Sigmoid colon (tissue), 7 donors: ENCODE results near the gene FADS3. TPM values are rescaled to one million over a fixed set of nuclear protein-coding genes. Genes with fewer than 3 reads are reported as not detected.
A peak's percentile ranks its signal among the peaks of the same experiment; 100 is the strongest.

Experiments used
- DNase-seq: peaks from one replicate; pipeline ENCODE4 v3.0.0-alpha.2; 2019
- H3K27ac ChIP-seq, 4 donors: fragments of 200-600 bp; sonication (generic); one replicate each; pipeline ENCODE4 v1.5.1; 2016 to 2019; ENCODE audit warnings: mild to moderate bottlenecking in 1 of 4
- H3K27me3 ChIP-seq, 3 donors: fragments of 200-600 bp; sonication (generic); one replicate each; pipeline ENCODE4 v1.5.1; 2019; ENCODE audit warnings: mild to moderate bottlenecking in 1 of 3
- H3K36me3 ChIP-seq, 4 donors: fragments of 200-600 bp; sonication (generic); one replicate each; pipeline ENCODE4 v1.5.1; 2016 to 2019
- H3K4me1 ChIP-seq, 4 donors: fragments of 200-600 bp; sonication (generic); one replicate each; pipeline ENCODE4 v1.5.1; 2017 to 2019
- H3K4me3 ChIP-seq, 4 donors: fragments of 200-600 bp; sonication (generic); one replicate each; pipeline ENCODE4 v1.5.1; 2017 to 2019; ENCODE audit warnings: mild to moderate bottlenecking in 2 of 4, moderate library complexity in 1 of 4
- H3K9me3 ChIP-seq, 4 donors: fragments of 200-600 bp in 3 of 4; sonication (generic) in 3 of 4; one replicate each; pipeline versions ENCODE4 v1.5.1 to v1.6.1; 2013 to 2019
- CTCF ChIP-seq, 4 experiments: fragments of 450-650 bp in 3 of 4; fragments of 200-600 bp in 1 of 4; IDR thresholded peaks; one replicate each; pipeline ENCODE4 v1.5.1; 2016 to 2019; ENCODE audit warnings: antibody characterized with exemption in 4 of 4, mild to moderate bottlenecking in 3 of 4, moderate library complexity in 2 of 4
- EP300 ChIP-seq, 4 donors: sonication (generic); formaldehyde crosslinking; IDR thresholded peaks; one replicate each; pipeline ENCODE4 v1.6.1; 2017; ENCODE audit warnings: antibody characterized with exemption in 4 of 4
- POLR2A ChIP-seq, 2 donors: fragments of 450-650 bp; IDR thresholded peaks; one replicate each; pipeline ENCODE4 v1.6.1; 2016; ENCODE audit warnings: antibody characterized with exemption in 2 of 2, mild to moderate bottlenecking in 2 of 2, moderate library complexity in 2 of 2
- POLR2AphosphoS5 ChIP-seq, 4 donors: sonication (generic); formaldehyde crosslinking; IDR thresholded peaks; one replicate each; pipeline ENCODE4 v1.6.1; 2017; ENCODE audit warnings: antibody characterized with exemption in 4 of 4
- WGBS, 2 donors: extraction: QIAGEN DNeasy Blood & Tissue Kit; methylation state at CpG; one replicate each; pipeline ENCODE4 v1.1.7; 2013; 5-methylcytosine and 5-hydroxymethylcytosine counted together
- intact Hi-C: fragments of 100-400 bp; cut with DNase I; formaldehyde crosslinking; loops from one replicate; pipeline ENCODE4 v1.15.1; 2023
- polyA plus RNA-seq, 3 donors: library from polyadenylated mRNA; stranded (reverse); fragments of 200-250 nt; gene quantifications; one replicate each; pipeline ENCODE4 v1.2.3, GENCODE V29; 2013
- total RNA-seq, 4 donors: library from RNA; depleted of rRNA; stranded (reverse); fragments of >200 nt; gene quantifications; one replicate each; pipeline ENCODE4 v1.1.0, GENCODE V29; 2016
- donor health status: healthy with polysubstance abuse.
- donor health status: Bipolar disorder and iron deficiency.
- donor health status: healthy.

Gene FADS3
- total and polyA plus RNA-seq, 7 donors: 1.4 to 57.9 (median 21.5) TPM

- Histone ChIP-seq H3K4me3 (no peak overlapping the region), H3K4me1 (peaks cover 0 to 48% (median 37%) of the 10 kb centered on the region in 4 donors), H3K36me3 (peaks cover 0 to 15% (median 0%) of the 10 kb centered on the region in 4 donors), H3K9me3 (no peaks in the 10 kb centered on the region), H3K27ac (peak overlapping the region in 3 of 4 donors; percentile 51 to 67 (median 63)), H3K27me3 (no peaks in the 10 kb centered on the region)
- no peak for DNase-seq
- intact Hi-C loops: no loop called here
- WGBS, 2 donors: 93 to 94% methylated on average over 12 of the region's 12 CpGs
- TF ChIP-seq POLR2AphosphoS5 (IDR thresholded peaks at IDR 0.05) (no peak), CTCF (IDR thresholded peaks at IDR 0.05) (no peak), POLR2A (IDR thresholded peaks at IDR 0.05) (no peak), EP300 (IDR thresholded peaks at IDR 0.05) (no peak)
These were observed 57.4 kb downstream of the FADS3 start for GRCh38 chr11:61833926-61834277.

- DNase-seq: no peak
- no peaks in the 10 kb centered on the region for H3K27me3 ChIP-seq
- H3K4me3 ChIP-seq: no peak overlapping the region
- H3K9me3 ChIP-seq: no peaks in the 10 kb centered on the region
- no peak for TF ChIP-seq POLR2AphosphoS5 (IDR thresholded peaks at IDR 0.05)
- no peak for TF ChIP-seq POLR2A (IDR thresholded peaks at IDR 0.05)
- TF ChIP-seq CTCF (IDR thresholded peaks at IDR 0.05): no peak
- TF ChIP-seq EP300 (IDR thresholded peaks at IDR 0.05): no peak
- WGBS, 2 donors: 49 to 69% methylated on average over 11 of the region's 11 CpGs
- H3K27ac ChIP-seq: peak overlapping the region in 1 of 4 donors; percentile 67
- H3K36me3 ChIP-seq: peaks cover 0 to 11% (median 0%) of the 10 kb centered on the region in 4 donors
- intact Hi-C loops: no loop called here
- peaks cover 0 to 52% (median 41%) of the 10 kb centered on the region in 4 donors for H3K4me1 ChIP-seq
These were observed 57.9 kb downstream of the FADS3 start for GRCh38 chr11:61833471-61833870.

DNA sequence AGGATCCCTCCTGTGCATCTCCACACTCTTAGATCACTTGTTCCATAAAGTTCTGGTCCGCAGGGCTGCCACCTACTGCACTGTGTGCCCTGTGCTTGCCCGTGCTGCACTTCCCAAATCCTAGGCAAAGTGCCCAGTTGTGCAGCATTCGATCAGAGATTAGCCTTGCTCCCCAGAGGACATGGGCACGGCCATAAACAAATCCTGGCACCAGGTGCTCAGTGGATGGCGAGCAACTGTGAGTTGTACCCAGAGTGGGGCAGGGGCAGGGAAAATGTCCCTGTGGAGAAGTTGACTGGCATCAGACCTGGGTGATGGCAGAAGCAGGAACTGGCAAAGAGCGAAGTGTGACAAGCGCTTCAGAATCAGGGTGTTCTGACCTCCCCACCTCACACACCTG, 58.6 kb downstream of the FADS3 start:
- Histone ChIP-seq H3K4me3 (no peak overlapping the region), H3K27me3 (no peaks in the 10 kb centered on the region), H3K4me1 (peaks cover 0 to 58% (median 47%) of the 10 kb centered on the region in 4 donors), H3K36me3 (peaks cover 0 to 3% (median 0%) of the 10 kb centered on the region in 4 donors), H3K27ac (peak overlapping the region in 1 of 4 donors; percentile 86), H3K9me3 (no peaks in the 10 kb centered on the region)
- TF ChIP-seq CTCF (IDR thresholded peaks at IDR 0.05) (no peak), EP300 (IDR thresholded peaks at IDR 0.05) (no peak), POLR2AphosphoS5 (IDR thresholded peaks at IDR 0.05) (no peak), POLR2A (IDR thresholded peaks at IDR 0.05) (no peak)
- no peak for DNase-seq
- intact Hi-C loops: no loop called here
- 44 to 75% methylated on average over 7 of the region's 7 CpGs for WGBS, 2 donors

DNA sequence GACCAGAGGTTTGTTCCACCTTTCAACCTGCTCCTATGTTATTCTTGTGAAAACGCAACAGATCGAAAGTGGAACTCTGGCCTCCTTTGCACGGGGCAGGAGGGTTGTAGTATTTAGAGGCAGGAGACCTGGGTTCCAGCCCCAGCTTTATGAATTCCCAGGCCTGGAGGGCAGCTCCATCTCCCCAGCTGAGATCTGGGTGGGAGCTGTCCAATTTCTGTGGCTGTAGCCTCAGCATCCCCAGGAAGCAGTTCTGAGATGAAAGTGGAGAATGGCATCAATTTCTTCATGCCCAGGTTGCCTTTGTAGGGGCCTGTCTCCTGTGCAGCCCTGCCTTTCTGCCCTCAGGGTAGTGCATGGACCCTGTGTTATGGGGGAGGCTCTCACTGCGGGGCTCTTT, 59.1 kb downstream of the FADS3 start:
- peak overlapping the region in 2 of 4 donors; percentile 80 to 86 for H3K27ac ChIP-seq
- H3K4me1 ChIP-seq: peaks cover 0 to 63% (median 51%) of the 10 kb centered on the region in 4 donors
- H3K9me3 ChIP-seq: no peaks in the 10 kb centered on the region
- WGBS, 2 donors: 87 to 92% methylated on average over 4 of the region's 4 CpGs
- H3K27me3 ChIP-seq: no peaks in the 10 kb centered on the region
- no peaks in the 10 kb centered on the region for H3K36me3 ChIP-seq
- no peak for TF ChIP-seq EP300 (IDR thresholded peaks at IDR 0.05)
- no peak for TF ChIP-seq CTCF (IDR thresholded peaks at IDR 0.05)
- no peak for TF ChIP-seq POLR2AphosphoS5 (IDR thresholded peaks at IDR 0.05)
- TF ChIP-seq POLR2A (IDR thresholded peaks at IDR 0.05): no peak
- intact Hi-C loops: no loop called here
- DNase-seq: no peak
- H3K4me3 ChIP-seq: no peak overlapping the region
